NCI-H446 treated with DMSO at 0.1 percent for 48 hours (cell line): ENCODE data around the gene ZNF77.
"Not testable (repeated sequence)": the region's sequence is repeated elsewhere in the genome, so short reads cannot be mapped to it uniquely, and the experiment has no call there.

Experiments
- DNase-seq: peaks from one replicate; lab custom pipeline; 2025; lab: John Stamatoyannopoulos, UW

Gene ZNF77

GRCh38 chr19:2944775-2945574, at the start of gene ZNF77:
TSS of gene ZNF77 (minus strand) at chr19:2944971. CDS start at chr19:2944840, 131 bp downstream.
- peak; percentile 99 for DNase-seq

- DNase-seq: no peak
Measured at GRCh38 chr19:2993579-2993978, 48.8 kb upstream of the ZNF77 start.

GRCh38 chr19:2992958-2993357, 48.2 kb upstream of the ZNF77 start:
- DNase-seq: no peak

- not testable (repeated sequence) for DNase-seq
Measured at GRCh38 chr19:2992333-2992732, 47.6 kb upstream of the ZNF77 start.

GRCh38 chr19:2989236-2989946, 44.6 kb upstream of the ZNF77 start:
- no peak for DNase-seq

- DNase-seq: no peak
Measured at GRCh38 chr19:2988568-2988967, 43.8 kb upstream of the ZNF77 start.

GRCh38 chr19:2987797-2988196, 43.0 kb upstream of the ZNF77 start:
- no peak for DNase-seq

GRCh38 chr19:2986951-2987524, 42.3 kb upstream of the ZNF77 start:
- no peak for DNase-seq

- no peak for DNase-seq
Measured at GRCh38 chr19:2984215-2984528, 39.4 kb upstream of the ZNF77 start.

- peak; percentile 77 for DNase-seq
Measured at GRCh38 chr19:2983351-2984214, 38.8 kb upstream of the ZNF77 start.

- DNase-seq: peak; percentile 99
Measured at GRCh38 chr19:2982983-2983350, 38.2 kb upstream of the ZNF77 start.

GRCh38 chr19:2982561-2982960, 37.8 kb upstream of the ZNF77 start:
- no peak for DNase-seq

GRCh38 chr19:2981898-2982297, 37.1 kb upstream of the ZNF77 start:
- DNase-seq: no peak

GRCh38 chr19:2978772-2979171, 34.0 kb upstream of the ZNF77 start:
- DNase-seq: no peak

GRCh38 chr19:2978166-2978767, 33.5 kb upstream of the ZNF77 start:
- no peak for DNase-seq

GRCh38 chr19:2977746-2978138, 33.0 kb upstream of the ZNF77 start:
- no peak for DNase-seq

- DNase-seq: peak; percentile 97
Measured at GRCh38 chr19:2977001-2977745, 32.4 kb upstream of the ZNF77 start, which contains the start of gene TLE6. TSS of gene TLE6 (plus strand) at chr19:2977564. CDS start at chr19:2978234, 670 bp downstream.

- DNase-seq: no peak
Measured at GRCh38 chr19:2976609-2977000, 31.8 kb upstream of the ZNF77 start.

- no peak for DNase-seq
Measured at GRCh38 chr19:2974342-2975041, 29.7 kb upstream of the ZNF77 start.

- DNase-seq: no peak
Measured at GRCh38 chr19:2973229-2973628, 28.5 kb upstream of the ZNF77 start.
